Fibroblast of lung (primary cell): ENCODE data around the gene PDZD2.

Experiments used
- EZH2 ChIP-seq: IDR thresholded peaks from 2 replicates; pipeline ENCODE4 v1.5.1; 2012; ENCODE audit warnings: low read length, control low read depth, mild to moderate bottlenecking; ENCODE audit errors: missing control alignments
- TF ChIP-seq, protein P1 (sequence below), 2 donors: IDR thresholded peaks in 1 of 2; conservative IDR thresholded peaks in 1 of 2; 1 replicate in 1 of 2; 2 replicates in 1 of 2; pipeline ENCODE4 v1.5.1; 2011 to 2012; ENCODE audit warnings: low read length in 2 of 2, control low read depth in 1 of 2, inconsistent platforms in 1 of 2, low read depth in 1 of 2, mild to moderate bottlenecking in 1 of 2

DNA sequence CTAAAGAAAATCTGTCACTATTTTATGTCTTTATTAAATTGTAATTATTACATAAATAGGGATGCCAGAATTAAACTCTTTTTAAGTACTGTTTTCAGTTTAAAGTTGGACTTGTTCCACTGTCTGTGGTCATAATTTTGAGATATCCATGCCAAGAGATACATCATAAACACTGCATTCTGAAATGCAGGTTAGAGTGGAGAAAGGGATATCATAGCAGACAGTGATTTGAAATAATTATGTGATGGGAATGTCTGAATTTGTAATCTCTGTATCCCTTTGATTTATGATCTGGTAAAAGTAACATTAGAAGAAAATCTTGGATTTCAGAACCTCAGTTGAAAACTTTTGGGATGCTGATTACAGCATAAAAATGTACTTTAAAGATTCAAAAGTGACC is 313.1 kb downstream of the PDZD2 start:
- TF ChIP-seq, protein P1, sequence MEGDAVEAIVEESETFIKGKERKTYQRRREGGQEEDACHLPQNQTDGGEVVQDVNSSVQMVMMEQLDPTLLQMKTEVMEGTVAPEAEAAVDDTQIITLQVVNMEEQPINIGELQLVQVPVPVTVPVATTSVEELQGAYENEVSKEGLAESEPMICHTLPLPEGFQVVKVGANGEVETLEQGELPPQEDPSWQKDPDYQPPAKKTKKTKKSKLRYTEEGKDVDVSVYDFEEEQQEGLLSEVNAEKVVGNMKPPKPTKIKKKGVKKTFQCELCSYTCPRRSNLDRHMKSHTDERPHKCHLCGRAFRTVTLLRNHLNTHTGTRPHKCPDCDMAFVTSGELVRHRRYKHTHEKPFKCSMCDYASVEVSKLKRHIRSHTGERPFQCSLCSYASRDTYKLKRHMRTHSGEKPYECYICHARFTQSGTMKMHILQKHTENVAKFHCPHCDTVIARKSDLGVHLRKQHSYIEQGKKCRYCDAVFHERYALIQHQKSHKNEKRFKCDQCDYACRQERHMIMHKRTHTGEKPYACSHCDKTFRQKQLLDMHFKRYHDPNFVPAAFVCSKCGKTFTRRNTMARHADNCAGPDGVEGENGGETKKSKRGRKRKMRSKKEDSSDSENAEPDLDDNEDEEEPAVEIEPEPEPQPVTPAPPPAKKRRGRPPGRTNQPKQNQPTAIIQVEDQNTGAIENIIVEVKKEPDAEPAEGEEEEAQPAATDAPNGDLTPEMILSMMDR (conservative IDR thresholded peaks at IDR 0.05 in 1 of 2, IDR thresholded peaks at IDR 0.05 in 1 of 2; ENCODE audit: low read depth in 1 of 2, low read length in 2 of 2), result no peak
- no peak for TF ChIP-seq EZH2
